Measurements from ENCODE around the gene CADM4.
A peak's percentile ranks its signal among the peaks of the same experiment; 100 is the strongest.
"Not testable (repeated sequence)": the region's sequence is repeated elsewhere in the genome, so short reads cannot be mapped to it uniquely, and the experiment has no call there.

CADM4 gene

GRCh38 chr19:43639519-43640423, at the start of gene CADM4:
TSS of gene CADM4 (minus strand) at chr19:43639850. CDS start at chr19:43639790, 60 bp downstream.
- in situ Hi-C loops (cut with MboI; ENCODE audit: low pct_unique_long_range_greater_than_20kb, low sequenced_read_pairs): no loop called here
- DNase-seq: no peak

- no peak for DNase-seq
- in situ Hi-C loops (cut with MboI; ENCODE audit: low pct_unique_long_range_greater_than_20kb, low sequenced_read_pairs): no loop called here
Observed at GRCh38 chr19:43688059-43688701, 48.5 kb upstream of the CADM4 start.

GRCh38 chr19:43687660-43687997, 48.0 kb upstream of the CADM4 start:
- DNase-seq: no peak
- in situ Hi-C loops (cut with MboI; ENCODE audit: low pct_unique_long_range_greater_than_20kb, low sequenced_read_pairs): no loop called here

GRCh38 chr19:43684326-43684725, 44.7 kb upstream of the CADM4 start:
- no peak for DNase-seq
- in situ Hi-C loops (cut with MboI; ENCODE audit: low pct_unique_long_range_greater_than_20kb, low sequenced_read_pairs): no loop called here

GRCh38 chr19:43683905-43684304, 44.3 kb upstream of the CADM4 start:
- in situ Hi-C loops (cut with MboI; ENCODE audit: low pct_unique_long_range_greater_than_20kb, low sequenced_read_pairs): no loop called here

GRCh38 chr19:43682824-43683661, 43.4 kb upstream of the CADM4 start:
- DNase-seq: no peak
- in situ Hi-C loops (cut with MboI; ENCODE audit: low pct_unique_long_range_greater_than_20kb, low sequenced_read_pairs): no loop called here

More at GRCh38 chr19:43683905-43684304, 44.3 kb upstream of the CADM4 start:
- DNase-seq: no peak

GRCh38 chr19:43682269-43682668, 42.6 kb upstream of the CADM4 start:
- DNase-seq; in situ Hi-C loops (cut with MboI; ENCODE audit: low pct_unique_long_range_greater_than_20kb, low sequenced_read_pairs): not testable (repeated sequence)

GRCh38 chr19:43681821-43682220, 42.2 kb upstream of the CADM4 start:
- in situ Hi-C loops (cut with MboI; ENCODE audit: low pct_unique_long_range_greater_than_20kb, low sequenced_read_pairs): no loop called here
- no peak for DNase-seq

GRCh38 chr19:43678512-43679261, 39.0 kb upstream of the CADM4 start:
- in situ Hi-C loops (cut with MboI; ENCODE audit: low pct_unique_long_range_greater_than_20kb, low sequenced_read_pairs): no loop called here
- no peak for DNase-seq

- in situ Hi-C loops (cut with MboI; ENCODE audit: low pct_unique_long_range_greater_than_20kb, low sequenced_read_pairs): no loop called here
- no peak for DNase-seq
Observed at GRCh38 chr19:43675906-43676305, 36.3 kb upstream of the CADM4 start.

GRCh38 chr19:43675269-43675879, 35.7 kb upstream of the CADM4 start:
- no peak for DNase-seq
- in situ Hi-C loops (cut with MboI; ENCODE audit: low pct_unique_long_range_greater_than_20kb, low sequenced_read_pairs): no loop called here

GRCh38 chr19:43674596-43674995, 34.9 kb upstream of the CADM4 start:
- in situ Hi-C loops (cut with MboI; ENCODE audit: low pct_unique_long_range_greater_than_20kb, low sequenced_read_pairs): no loop called here

GRCh38 chr19:43674183-43674582, 34.5 kb upstream of the CADM4 start:
- DNase-seq: no peak

More at GRCh38 chr19:43674596-43674995, 34.9 kb upstream of the CADM4 start:
- peak; percentile 78 for DNase-seq

GRCh38 chr19:43673637-43674036, 34.0 kb upstream of the CADM4 start:
- in situ Hi-C loops (cut with MboI; ENCODE audit: low pct_unique_long_range_greater_than_20kb, low sequenced_read_pairs): no loop called here

More at GRCh38 chr19:43674183-43674582, 34.5 kb upstream of the CADM4 start:
- in situ Hi-C loops (cut with MboI; ENCODE audit: low pct_unique_long_range_greater_than_20kb, low sequenced_read_pairs): no loop called here

GRCh38 chr19:43672061-43672679, 32.5 kb upstream of the CADM4 start:
- in situ Hi-C loops (cut with MboI; ENCODE audit: low pct_unique_long_range_greater_than_20kb, low sequenced_read_pairs): no loop called here
- no peak for DNase-seq

More at GRCh38 chr19:43673637-43674036, 34.0 kb upstream of the CADM4 start:
- DNase-seq: no peak

- in situ Hi-C loops (cut with MboI; ENCODE audit: low pct_unique_long_range_greater_than_20kb, low sequenced_read_pairs): no loop called here
- DNase-seq: peak; percentile 98
Observed at GRCh38 chr19:43668406-43669109, 28.9 kb upstream of the CADM4 start.

GRCh38 chr19:43667876-43668405, 28.3 kb upstream of the CADM4 start:
- in situ Hi-C loops (cut with MboI; ENCODE audit: low pct_unique_long_range_greater_than_20kb, low sequenced_read_pairs): no loop called here
- no peak for DNase-seq
